Activated T-cell treated with anti-CD3 and anti-CD28 coated beads for 1 hour (primary cell): Measurements from ENCODE around the gene MCEMP1.
A peak's percentile ranks its signal among the peaks of the same experiment; 100 is the strongest.

ENCODE experiments used
- DNase-seq: peaks from one replicate; pipeline ENCODE4 v3.0.0-alpha.2; 2020; ENCODE audit warnings: low read depth

Gene MCEMP1

GRCh38 chr19:7697721-7698287, 20.9 kb downstream of the MCEMP1 start:
- no peak for DNase-seq

GRCh38 chr19:7698583-7698982, 21.7 kb downstream of the MCEMP1 start:
- DNase-seq: no peak

- no peak for DNase-seq
Measured at GRCh38 chr19:7699003-7699402, 22.1 kb downstream of the MCEMP1 start.

- DNase-seq: no peak
Measured at GRCh38 chr19:7699417-7700401, 22.8 kb downstream of the MCEMP1 start.

- DNase-seq: no peak
Measured at GRCh38 chr19:7701049-7701653, 24.3 kb downstream of the MCEMP1 start.

- DNase-seq: no peak
Measured at GRCh38 chr19:7701654-7702457, 25.0 kb downstream of the MCEMP1 start, which contains the start of gene FCER2. Gene FCER2 (minus strand): TSS chr19:7702131. CDS start chr19:7699760, 2,371 bp downstream.

GRCh38 chr19:7703332-7703731, 26.4 kb downstream of the MCEMP1 start:
- no peak for DNase-seq

- DNase-seq: no peak
Measured at GRCh38 chr19:7704280-7705060, 27.6 kb downstream of the MCEMP1 start.

- peak; percentile 55 for DNase-seq
Measured at GRCh38 chr19:7705387-7706187, 28.7 kb downstream of the MCEMP1 start.

- DNase-seq: no peak
Measured at GRCh38 chr19:7706188-7706954, 29.5 kb downstream of the MCEMP1 start.

GRCh38 chr19:7706955-7707456, 30.1 kb downstream of the MCEMP1 start:
- DNase-seq: no peak

- no peak for DNase-seq
Measured at GRCh38 chr19:7709932-7710460, 33.1 kb downstream of the MCEMP1 start.

GRCh38 chr19:7710616-7711015, 33.7 kb downstream of the MCEMP1 start:
- no peak for DNase-seq

GRCh38 chr19:7715671-7716070, 38.8 kb downstream of the MCEMP1 start:
- DNase-seq: no peak

GRCh38 chr19:7716762-7717161, 39.9 kb downstream of the MCEMP1 start:
- no peak for DNase-seq

- DNase-seq: no peak
Measured at GRCh38 chr19:7718668-7719067, 41.8 kb downstream of the MCEMP1 start.

GRCh38 chr19:7720351-7720750, 43.5 kb downstream of the MCEMP1 start:
- DNase-seq: no peak

- no peak for DNase-seq
Measured at GRCh38 chr19:7722231-7722651, 45.4 kb downstream of the MCEMP1 start.

- no peak for DNase-seq
Measured at GRCh38 chr19:7725791-7726190, 48.9 kb downstream of the MCEMP1 start.
